Gastroesophageal sphincter (tissue), 3 donors: ENCODE data around the gene RNU1-1.
"Not testable (repeated sequence)": the region's sequence is repeated elsewhere in the genome, so short reads cannot be mapped to it uniquely, and the experiment has no call there.

ENCODE experiments used
- EP300 ChIP-seq: sonication (generic); formaldehyde crosslinking; IDR thresholded peaks from one replicate; pipeline ENCODE4 v1.6.1; 2017; ENCODE audit warnings: antibody characterized with exemption, mild to moderate bottlenecking
- POLR2A ChIP-seq, 2 donors: fragments of 450-650 bp; IDR thresholded peaks; one replicate each; pipeline ENCODE4 v1.6.1; 2017; ENCODE audit warnings: antibody characterized with exemption in 2 of 2, mild to moderate bottlenecking in 2 of 2, moderate library complexity in 1 of 2
- POLR2AphosphoS5 ChIP-seq: sonication (generic); formaldehyde crosslinking; IDR thresholded peaks from one replicate; pipeline ENCODE4 v1.6.1; 2017; ENCODE audit warnings: antibody characterized with exemption
- TF ChIP-seq, protein P1 (sequence below), 4 experiments: fragments of 200-600 bp in 2 of 4; fragments of 450-650 bp in 2 of 4; sonication (generic) in 1 of 4; IDR thresholded peaks; one replicate each; pipeline ENCODE4 v1.5.1; 2017 to 2019; ENCODE audit warnings: antibody characterized with exemption in 4 of 4, mild to moderate bottlenecking in 2 of 4, moderate library complexity in 2 of 4

DNA sequence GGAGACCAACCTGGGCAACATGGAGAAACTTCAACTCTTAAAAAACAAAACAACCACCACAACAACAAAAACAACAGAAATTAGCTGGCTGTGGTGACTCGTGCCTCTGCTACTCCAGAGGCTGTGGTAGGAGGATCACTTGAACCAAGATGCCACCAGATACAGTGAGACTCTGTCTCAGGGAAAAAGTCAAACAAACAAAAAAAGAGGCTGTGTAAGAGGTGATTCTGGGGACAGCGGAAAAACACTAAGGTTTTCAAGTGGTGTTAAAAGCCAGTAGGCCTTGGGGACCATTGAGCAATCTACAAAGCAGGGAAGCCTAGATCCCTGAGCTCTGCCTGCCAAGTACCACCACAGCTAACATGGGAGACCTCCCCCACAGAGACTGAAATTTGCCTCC lies 8.2 kb downstream of the RNU1-1 start:
- not testable (repeated sequence) for TF ChIP-seq EP300; POLR2A (IDR thresholded peaks at IDR 0.05); POLR2AphosphoS5
- TF ChIP-seq, protein P1, sequence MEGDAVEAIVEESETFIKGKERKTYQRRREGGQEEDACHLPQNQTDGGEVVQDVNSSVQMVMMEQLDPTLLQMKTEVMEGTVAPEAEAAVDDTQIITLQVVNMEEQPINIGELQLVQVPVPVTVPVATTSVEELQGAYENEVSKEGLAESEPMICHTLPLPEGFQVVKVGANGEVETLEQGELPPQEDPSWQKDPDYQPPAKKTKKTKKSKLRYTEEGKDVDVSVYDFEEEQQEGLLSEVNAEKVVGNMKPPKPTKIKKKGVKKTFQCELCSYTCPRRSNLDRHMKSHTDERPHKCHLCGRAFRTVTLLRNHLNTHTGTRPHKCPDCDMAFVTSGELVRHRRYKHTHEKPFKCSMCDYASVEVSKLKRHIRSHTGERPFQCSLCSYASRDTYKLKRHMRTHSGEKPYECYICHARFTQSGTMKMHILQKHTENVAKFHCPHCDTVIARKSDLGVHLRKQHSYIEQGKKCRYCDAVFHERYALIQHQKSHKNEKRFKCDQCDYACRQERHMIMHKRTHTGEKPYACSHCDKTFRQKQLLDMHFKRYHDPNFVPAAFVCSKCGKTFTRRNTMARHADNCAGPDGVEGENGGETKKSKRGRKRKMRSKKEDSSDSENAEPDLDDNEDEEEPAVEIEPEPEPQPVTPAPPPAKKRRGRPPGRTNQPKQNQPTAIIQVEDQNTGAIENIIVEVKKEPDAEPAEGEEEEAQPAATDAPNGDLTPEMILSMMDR (IDR thresholded peaks at IDR 0.05): not testable (repeated sequence)
